Measurements from ENCODE around the gene RIPOR3.
"Not testable (repeated sequence)": the region's sequence is repeated elsewhere in the genome, so short reads cannot be mapped to it uniquely, and the experiment has no call there.

The RIPOR3 gene

DNA sequence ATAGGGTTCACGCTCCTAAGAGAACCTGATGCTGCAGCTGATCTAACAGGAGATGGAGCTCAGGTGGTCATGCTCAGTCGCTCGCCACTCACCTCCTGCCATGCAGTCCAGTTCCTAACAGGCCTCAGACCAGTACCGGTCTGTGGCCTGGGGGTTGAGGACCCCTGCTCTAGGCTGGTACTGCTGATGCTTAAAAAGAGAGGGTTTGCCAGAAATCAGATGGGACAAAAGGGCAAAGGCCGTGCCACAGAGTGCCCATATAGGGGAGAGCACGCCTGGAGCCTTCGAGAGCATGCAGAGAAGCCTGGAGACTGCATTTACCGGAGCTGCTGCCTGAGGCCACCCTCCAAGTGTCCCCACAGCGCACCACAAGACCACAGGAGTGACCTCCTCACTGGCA, 105.7 kb downstream of the RIPOR3 start:
- DNase-seq, result no peak

- DNase-seq, result no peak
These were observed 106.1 kb downstream of the RIPOR3 start for GRCh38 chr20:50585214-50585613.

DNA sequence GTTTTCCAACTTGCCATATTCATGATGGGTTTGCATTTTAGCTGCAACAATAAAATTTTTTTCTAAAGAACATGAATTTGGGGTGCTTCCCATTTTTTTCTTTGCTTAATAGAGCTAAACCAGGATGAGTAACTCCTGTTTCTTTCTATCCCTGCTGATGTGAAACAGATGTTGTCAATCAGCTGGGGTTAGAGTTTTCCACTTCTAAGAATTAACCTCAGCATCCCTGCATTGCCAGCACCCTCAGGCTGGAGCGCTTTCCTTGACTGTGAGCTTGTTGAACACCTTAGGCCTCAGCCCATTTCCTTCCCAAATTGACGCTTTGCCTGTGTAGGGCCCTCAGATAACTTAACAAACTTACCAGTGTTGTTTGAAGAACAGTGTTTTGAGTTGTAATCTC, 106.7 kb downstream of the RIPOR3 start:
- no peak for DNase-seq

GRCh38 chr20:50583442-50584150, 107.7 kb downstream of the RIPOR3 start:
- DNase-seq, result no peak

DNA sequence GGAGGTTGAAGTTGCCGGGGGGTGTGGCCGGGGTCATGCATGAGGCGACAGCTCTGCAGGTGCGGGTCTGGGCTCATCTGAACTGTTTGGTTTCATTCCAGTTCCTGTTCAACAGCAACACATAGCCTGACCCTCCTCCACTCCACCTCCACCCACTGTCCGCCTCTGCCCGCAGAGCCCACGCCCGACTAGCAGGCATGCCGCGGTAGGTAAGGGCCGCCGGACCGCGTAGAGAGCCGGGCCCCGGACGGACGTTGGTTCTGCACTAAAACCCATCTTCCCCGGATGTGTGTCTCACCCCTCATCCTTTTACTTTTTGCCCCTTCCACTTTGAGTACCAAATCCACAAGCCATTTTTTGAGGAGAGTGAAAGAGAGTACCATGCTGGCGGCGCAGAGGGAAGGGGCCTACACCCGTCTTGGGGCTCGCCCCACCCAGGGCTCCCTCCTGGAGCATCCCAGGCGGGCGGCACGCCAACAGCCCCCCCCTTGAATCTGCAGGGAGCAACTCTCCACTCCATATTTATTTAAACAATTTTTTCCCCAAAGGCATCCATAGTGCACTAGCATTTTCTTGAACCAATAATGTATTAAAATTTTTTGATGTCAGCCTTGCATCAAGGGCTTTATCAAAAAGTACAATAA, 108.6 kb downstream of the RIPOR3 start:
- no peak for DNase-seq

- DNase-seq, result no peak
These were observed 109.2 kb downstream of the RIPOR3 start for GRCh38 chr20:50582092-50582491.

DNA sequence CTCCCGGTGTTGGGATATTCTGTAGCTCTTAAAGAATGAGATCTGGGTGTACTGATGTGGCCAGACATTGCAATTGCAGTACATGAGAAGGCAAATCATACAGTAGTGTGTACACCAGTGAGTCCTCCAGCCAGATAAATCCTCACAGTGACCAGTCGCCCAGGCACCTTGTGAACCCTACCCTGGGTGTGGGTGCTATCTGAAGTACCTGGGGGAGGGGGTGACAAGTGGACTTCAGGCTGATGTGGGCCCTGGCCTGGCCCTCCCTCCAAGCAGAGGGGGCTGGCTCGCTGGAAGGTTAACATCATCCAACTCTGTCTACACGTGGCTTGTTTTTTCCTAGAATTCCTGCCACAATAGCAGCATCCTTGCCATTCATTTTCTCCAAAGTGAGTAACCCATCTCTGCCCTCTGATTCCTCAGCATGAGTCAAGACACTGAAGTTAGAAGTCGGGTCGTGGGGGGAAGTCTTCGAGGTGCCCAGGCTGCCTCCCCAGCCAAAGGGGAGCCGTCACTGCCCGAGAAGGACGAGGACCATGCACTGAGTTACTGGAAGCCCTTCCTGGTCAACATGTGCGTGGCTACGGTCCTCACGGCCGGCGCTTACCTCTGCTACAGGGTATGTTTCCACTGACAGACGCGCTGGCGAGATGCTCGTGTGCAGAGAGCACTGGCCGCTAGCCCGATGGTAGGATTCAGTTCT, 110.3 kb downstream of the RIPOR3 start:
- DNase-seq, result no peak

- DNase-seq, result no peak
These were observed 111.2 kb downstream of the RIPOR3 start for GRCh38 chr20:50580016-50580747.

DNA sequence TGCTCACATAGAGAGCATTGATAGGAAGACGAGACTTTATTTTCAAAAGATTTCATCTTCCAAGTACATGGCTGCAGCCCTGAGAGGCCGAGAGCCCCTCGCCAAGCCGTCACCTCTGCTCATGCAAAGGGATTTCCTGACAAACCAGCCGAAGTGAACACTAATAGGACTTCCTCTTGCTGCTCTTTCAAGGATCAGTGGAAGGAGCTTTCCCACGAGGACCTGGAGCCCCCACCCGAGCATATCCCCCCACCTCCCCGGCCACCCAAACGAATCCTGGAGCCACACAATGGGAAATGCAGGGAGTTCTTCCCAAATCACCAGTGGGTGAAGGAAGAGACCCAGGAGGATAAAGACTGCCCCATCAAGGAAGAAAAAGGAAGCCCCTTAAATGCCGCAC, 111.8 kb downstream of the RIPOR3 start:
- DNase-seq, result no peak

GRCh38 chr20:50578778-50579165, 112.6 kb downstream of the RIPOR3 start:
- DNase-seq, result no peak

DNA sequence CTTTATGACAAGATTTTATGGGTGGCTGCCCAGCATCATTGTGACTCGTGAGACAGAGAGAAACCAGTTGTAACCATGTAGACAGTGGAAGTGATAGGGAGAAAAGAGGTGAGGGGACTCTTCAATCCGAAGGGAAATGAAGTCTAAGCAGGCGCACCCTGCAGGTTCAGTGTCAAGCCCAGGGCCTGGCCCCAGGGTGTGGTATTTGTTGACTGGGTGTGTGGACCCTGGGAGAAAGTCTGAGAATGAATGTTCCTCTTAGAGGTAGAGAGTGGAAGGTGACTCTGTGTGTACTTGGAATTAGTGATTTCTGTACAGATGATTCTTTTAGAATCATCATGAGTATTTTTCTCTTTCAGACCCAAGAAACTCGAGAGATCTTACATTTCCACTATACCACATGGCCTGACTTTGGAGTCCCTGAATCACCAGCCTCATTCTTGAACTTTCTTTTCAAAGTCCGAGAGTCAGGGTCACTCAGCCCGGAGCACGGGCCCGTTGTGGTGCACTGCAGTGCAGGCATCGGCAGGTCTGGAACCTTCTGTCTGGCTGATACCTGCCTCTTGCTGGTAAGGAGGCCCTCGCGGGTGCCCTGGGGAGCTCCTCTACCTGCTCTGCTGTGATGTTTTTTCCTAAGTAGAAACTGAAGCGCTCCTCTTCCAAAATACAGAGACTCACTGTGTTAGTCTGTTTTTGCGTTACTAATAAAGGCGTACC, 113.1 kb downstream of the RIPOR3 start:
- no peak for DNase-seq

GRCh38 chr20:50577175-50578018, 113.9 kb downstream of the RIPOR3 start:
- no peak for DNase-seq

- DNase-seq, result no peak
These were observed 115.2 kb downstream of the RIPOR3 start for GRCh38 chr20:50575865-50576720.

DNA sequence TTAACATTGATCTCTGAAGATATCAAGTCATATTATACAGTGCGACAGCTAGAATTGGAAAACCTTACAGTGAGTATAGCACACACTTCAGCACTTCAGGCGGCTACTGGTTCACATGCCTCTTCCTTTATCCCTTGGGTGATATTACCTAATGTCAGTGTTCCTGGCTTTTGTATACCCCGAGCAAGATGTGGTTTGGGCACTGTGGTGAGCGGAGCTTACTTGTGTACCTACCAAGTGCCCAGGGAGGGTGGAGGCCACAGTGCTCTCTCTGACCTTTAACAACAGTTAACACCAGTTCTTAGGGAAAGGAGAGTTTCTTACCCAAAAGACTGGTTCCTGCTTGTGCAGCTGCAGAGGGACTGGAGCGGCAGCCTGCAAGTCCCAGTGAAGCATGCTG, 116.8 kb downstream of the RIPOR3 start:
- DNase-seq, result no peak

DNA sequence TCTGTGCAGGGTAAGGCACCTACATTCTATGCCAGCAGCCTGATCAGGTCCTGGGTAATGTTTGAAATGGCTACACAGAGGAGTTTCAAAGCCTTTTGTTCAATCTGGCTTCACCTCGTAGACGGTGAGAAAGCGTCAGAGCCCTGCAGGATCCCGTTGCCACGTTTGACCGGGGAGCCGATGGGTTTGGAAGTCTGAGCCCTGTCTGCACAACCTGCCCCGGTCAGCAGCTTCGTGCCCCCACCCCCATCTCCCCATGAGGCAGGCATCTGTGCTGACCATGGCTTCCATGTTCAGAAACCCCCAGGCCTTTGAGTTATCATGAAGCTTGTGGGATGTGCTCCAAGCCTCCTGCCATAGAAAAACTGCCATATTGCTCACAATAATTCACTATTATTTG, 117.2 kb downstream of the RIPOR3 start:
- DNase-seq, result no peak

- DNase-seq, result no peak
These were observed 118.2 kb downstream of the RIPOR3 start for GRCh38 chr20:50572938-50573777.

DNA sequence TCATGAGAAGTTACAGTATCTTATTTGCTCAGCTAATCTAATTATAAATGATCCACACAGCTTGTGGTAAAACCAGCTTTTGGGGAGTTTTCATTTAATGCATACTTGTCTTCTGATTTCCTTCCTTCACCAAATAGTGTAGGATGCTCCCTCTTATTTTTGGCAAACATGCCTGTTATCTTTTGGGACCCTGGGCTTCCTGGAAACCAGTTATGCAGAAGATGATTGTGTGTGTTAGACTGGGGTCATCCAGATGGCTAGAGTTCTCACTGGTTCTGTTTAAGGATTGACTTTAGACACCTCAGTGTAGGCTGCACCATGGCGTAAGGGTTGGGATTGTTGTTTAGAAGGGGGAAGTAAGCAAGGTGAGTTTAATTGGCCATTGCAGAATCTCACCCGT, 119.9 kb downstream of the RIPOR3 start:
- no peak for DNase-seq

DNA sequence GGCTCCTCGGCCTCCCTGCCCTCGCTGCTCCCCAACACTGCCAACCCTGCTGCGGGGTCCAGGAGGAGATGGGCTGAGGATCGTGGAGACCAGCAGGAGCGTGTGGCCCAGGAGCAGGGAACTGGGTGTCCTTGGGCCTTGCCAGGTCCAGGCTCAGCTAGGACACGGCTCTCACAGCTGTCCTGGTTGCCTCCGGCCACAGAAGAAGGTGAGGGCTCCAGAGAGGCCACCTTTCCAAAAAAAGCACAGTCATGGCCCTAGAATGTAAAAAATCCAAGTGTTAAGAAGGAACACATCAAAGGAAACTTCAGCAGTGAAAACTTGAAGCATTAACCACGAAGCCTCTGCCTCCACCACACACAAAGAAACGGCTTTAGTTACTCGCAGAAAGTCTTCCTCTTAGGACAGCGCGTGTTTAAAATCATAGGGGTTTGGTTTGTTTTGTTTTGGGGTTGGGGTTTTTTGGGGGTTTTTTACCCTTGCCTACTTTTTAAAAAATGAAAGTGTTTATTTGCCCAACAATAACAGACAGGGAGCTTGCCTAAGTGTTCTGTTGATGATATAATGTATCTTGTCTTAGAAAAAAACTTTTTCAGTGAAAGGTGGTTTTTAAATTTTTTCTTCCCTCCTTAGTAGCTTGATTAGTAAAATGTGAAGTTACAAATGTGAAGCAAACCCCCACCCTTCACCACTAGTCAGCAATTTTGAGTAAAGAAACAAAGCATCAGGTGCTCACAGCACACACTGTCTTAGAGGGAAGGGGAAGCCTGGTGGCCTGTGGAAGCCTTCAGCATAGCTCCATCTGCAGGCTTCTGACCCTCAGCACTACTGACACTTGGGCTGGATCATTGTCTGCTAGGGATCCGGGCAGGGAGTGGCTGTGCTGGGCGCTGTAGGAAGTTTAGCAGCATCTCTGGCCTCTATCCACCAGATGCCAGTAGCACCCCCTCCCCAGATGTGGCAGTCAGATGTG, 121.2 kb downstream of the RIPOR3 start:
- DNase-seq, result no peak

DNA sequence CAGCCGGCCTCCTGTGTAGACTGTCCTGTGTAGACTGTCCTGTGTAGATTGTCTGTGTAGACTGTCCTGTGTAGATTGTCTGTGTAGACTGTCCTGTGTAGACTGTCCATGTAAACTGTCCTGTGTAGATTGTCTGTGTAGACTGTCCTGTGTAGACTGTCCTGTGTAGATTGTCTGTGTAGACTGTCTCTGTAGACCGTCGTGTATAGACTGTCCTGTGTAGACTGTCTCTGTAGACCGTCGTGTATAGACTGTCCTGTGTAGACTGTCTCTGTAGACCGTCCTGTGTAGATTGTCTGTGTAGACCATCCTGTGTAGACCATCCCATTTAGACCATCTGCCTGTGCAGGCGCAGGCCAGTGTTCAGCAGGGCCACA, 121.9 kb downstream of the RIPOR3 start:
- DNase-seq, result not testable (repeated sequence)

Measured in NCI-H748 treated with DMSO at 0.1 percent for 48 hours (cell line).